Type B pancreatic cell (in vitro differentiated cells): Measurements from ENCODE around the gene C3orf20. TPM values are rescaled to one million over a fixed set of nuclear protein-coding genes. Genes with fewer than 3 reads are reported as not detected.
"Not testable (repeated sequence)": the region's sequence is repeated elsewhere in the genome, so short reads cannot be mapped to it uniquely, and the experiment has no call there.

Experiments
- DNase-seq: peaks from one replicate; pipeline ENCODE4 v3.0.0; 2021; ENCODE audit warnings: mixed read lengths; ENCODE audit not compliant: unreplicated experiment; ENCODE audit errors: extremely low spot score
- H3K27ac Mint-ChIP-seq: 2 replicates; pipeline ENCODE4 v1.8.0; 2021; ENCODE audit warnings: mild to moderate bottlenecking, mixed read lengths
- H3K27me3 Mint-ChIP-seq: 2 replicates; pipeline ENCODE4 v1.8.0; 2021; ENCODE audit warnings: mixed read lengths
- H3K36me3 Mint-ChIP-seq: 2 replicates; pipeline ENCODE4 v1.8.0; 2021; ENCODE audit warnings: mixed read lengths
- H3K4me1 Mint-ChIP-seq: one replicate; pipeline ENCODE4 v1.8.0; 2021; ENCODE audit warnings: mixed read lengths; ENCODE audit not compliant: unreplicated experiment
- H3K4me3 Mint-ChIP-seq: 2 replicates; pipeline ENCODE4 v1.8.0; 2021; ENCODE audit warnings: mild to moderate bottlenecking, mixed read lengths
- H3K9me3 Mint-ChIP-seq: 2 replicates; pipeline ENCODE4 v1.8.0; 2021; ENCODE audit warnings: mixed read lengths
- CTCF ChIP-seq: fragments of 200-600 bp; sonication (generic); conservative IDR thresholded peaks from 2 replicates; pipeline ENCODE4 v1.5.0; 2021; ENCODE audit warnings: antibody characterized with exemption, mild to moderate bottlenecking
- total RNA-seq: library from RNA; stranded (reverse); gene quantifications from 2 replicates; pipeline ENCODE4 v1.2.1, GENCODE V29; 2021; ENCODE audit warnings: low replicate concordance

The C3orf20 gene
- total RNA-seq, 1 donor from 2014 or later, result 0.24 TPM

GRCh38 chr3:14650193-14650592 lies 24.7 kb upstream of the C3orf20 start:
- Mint-ChIP-seq H3K4me1 (peaks cover 13% of the 10 kb centered on the region), H3K9me3 (no peaks in the 10 kb centered on the region), H3K27ac (peak overlapping the region; percentile 96), H3K4me3 (peak overlapping the region; percentile 99), H3K27me3 (peaks cover 33% of the 10 kb centered on the region), H3K36me3 (peaks cover 5% of the 10 kb centered on the region)
- DNase-seq, result no peak
- no peak for TF ChIP-seq CTCF

- H3K27me3 Mint-ChIP-seq, result peaks cover 28% of the 10 kb centered on the region
- TF ChIP-seq CTCF, result no peak
- no peaks in the 10 kb centered on the region for H3K9me3 Mint-ChIP-seq
- H3K4me1 Mint-ChIP-seq, result peaks cover 13% of the 10 kb centered on the region
- H3K4me3 Mint-ChIP-seq, result peak within 1 kb of the TSS; percentile 99
- DNase-seq, result peak; percentile 87
- H3K27ac Mint-ChIP-seq, result peak within 1 kb of the TSS; percentile 96
- H3K36me3 Mint-ChIP-seq, result peaks cover 8% of the 10 kb centered on the region
Observed at GRCh38 chr3:14651440-14652251, 23.3 kb upstream of the C3orf20 start, which contains the start of gene CCDC174. TSS of gene CCDC174 (plus strand) at chr3:14651762. CDS start at chr3:14651837, 75 bp downstream.

- not testable (repeated sequence) for H3K9me3 Mint-ChIP-seq, DNase-seq, H3K4me1 Mint-ChIP-seq
- Mint-ChIP-seq H3K4me3 (peak overlapping the region; percentile 99), H3K27ac (peak overlapping the region; percentile 96), H3K36me3 (peaks cover 11% of the 10 kb centered on the region), H3K27me3 (peaks cover 22% of the 10 kb centered on the region)
Observed at GRCh38 chr3:14652360-14652907, 22.5 kb upstream of the C3orf20 start.

GRCh38 chr3:14657579-14657978 lies 17.4 kb upstream of the C3orf20 start:
- DNase-seq, result no peak
- H3K27me3 Mint-ChIP-seq, result no peaks in the 10 kb centered on the region
- no peaks in the 10 kb centered on the region for H3K9me3 Mint-ChIP-seq
- H3K27ac Mint-ChIP-seq, result no peak overlapping the region
- TF ChIP-seq CTCF, result no peak
- H3K36me3 Mint-ChIP-seq, result peaks cover 20% of the 10 kb centered on the region
- H3K4me3 Mint-ChIP-seq, result no peak overlapping the region
- no peaks in the 10 kb centered on the region for H3K4me1 Mint-ChIP-seq

- Mint-ChIP-seq H3K4me3 (no peak overlapping the region), H3K36me3 (peaks cover 26% of the 10 kb centered on the region), H3K4me1 (no peaks in the 10 kb centered on the region), H3K27me3 (no peaks in the 10 kb centered on the region), H3K27ac (no peak overlapping the region), H3K9me3 (no peaks in the 10 kb centered on the region)
- TF ChIP-seq CTCF, result no peak
- DNase-seq, result no peak
Observed at GRCh38 chr3:14658978-14659377, 16.0 kb upstream of the C3orf20 start.

- TF ChIP-seq CTCF, result no peak
- Mint-ChIP-seq H3K36me3 (peaks cover 28% of the 10 kb centered on the region), H3K27ac (no peak overlapping the region), H3K9me3 (no peaks in the 10 kb centered on the region), H3K4me1 (no peaks in the 10 kb centered on the region), H3K27me3 (no peaks in the 10 kb centered on the region), H3K4me3 (no peak overlapping the region)
- no peak for DNase-seq
Observed at GRCh38 chr3:14660942-14661341, 14.0 kb upstream of the C3orf20 start.
